Measurements from ENCODE around the gene KRT36.

KRT36 gene

GRCh38 chr17:41535764-41536481, 46.2 kb upstream of the KRT36 start:
- Histone ChIP-seq H3K27me3 (replicated peaks; ENCODE audit: insufficient read depth, low read length) (no peaks in the 10 kb centered on the region), H3K4me1 (ENCODE audit: low read length) (no peaks in the 10 kb centered on the region), H3K27ac (ENCODE audit: low read length) (no peak overlapping the region), H3K4me2 (ENCODE audit: low read depth, low read length) (no peak overlapping the region), H3K9me3 (replicated peaks; ENCODE audit: insufficient read depth, low read length) (no peaks in the 10 kb centered on the region), H4K20me1 (ENCODE audit: insufficient read depth, low read length) (no peaks in the 10 kb centered on the region), H3K9me2 (replicated peaks; ENCODE audit: insufficient read depth, low read length) (no peaks in the 10 kb centered on the region), H2AFZ (ENCODE audit: low read length) (no peak overlapping the region), H3K36me3 (replicated peaks; ENCODE audit: insufficient read depth, low read length) (no peaks in the 10 kb centered on the region), H3F3A (ENCODE audit: insufficient read depth, low read length) (no peaks in the 10 kb centered on the region), H3K9ac (ENCODE audit: low read length) (no peak overlapping the region), H3K79me2 (ENCODE audit: low read length) (no peaks in the 10 kb centered on the region), H3K4me3 (ENCODE audit: low read length) (no peak overlapping the region)
- TF ChIP-seq EZH2phosphoT487 (IDR thresholded peaks at IDR 0.05; ENCODE audit: low read length) (no peak), EZH2 (optimal IDR thresholded peaks at IDR 0.05; ENCODE audit: low read depth, low read length) (no peak)
- TF ChIP-seq, protein P1, sequence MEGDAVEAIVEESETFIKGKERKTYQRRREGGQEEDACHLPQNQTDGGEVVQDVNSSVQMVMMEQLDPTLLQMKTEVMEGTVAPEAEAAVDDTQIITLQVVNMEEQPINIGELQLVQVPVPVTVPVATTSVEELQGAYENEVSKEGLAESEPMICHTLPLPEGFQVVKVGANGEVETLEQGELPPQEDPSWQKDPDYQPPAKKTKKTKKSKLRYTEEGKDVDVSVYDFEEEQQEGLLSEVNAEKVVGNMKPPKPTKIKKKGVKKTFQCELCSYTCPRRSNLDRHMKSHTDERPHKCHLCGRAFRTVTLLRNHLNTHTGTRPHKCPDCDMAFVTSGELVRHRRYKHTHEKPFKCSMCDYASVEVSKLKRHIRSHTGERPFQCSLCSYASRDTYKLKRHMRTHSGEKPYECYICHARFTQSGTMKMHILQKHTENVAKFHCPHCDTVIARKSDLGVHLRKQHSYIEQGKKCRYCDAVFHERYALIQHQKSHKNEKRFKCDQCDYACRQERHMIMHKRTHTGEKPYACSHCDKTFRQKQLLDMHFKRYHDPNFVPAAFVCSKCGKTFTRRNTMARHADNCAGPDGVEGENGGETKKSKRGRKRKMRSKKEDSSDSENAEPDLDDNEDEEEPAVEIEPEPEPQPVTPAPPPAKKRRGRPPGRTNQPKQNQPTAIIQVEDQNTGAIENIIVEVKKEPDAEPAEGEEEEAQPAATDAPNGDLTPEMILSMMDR (IDR thresholded peaks at IDR 0.05; ENCODE audit: low read length) = no peak
- no peak for DNase-seq

DNA sequence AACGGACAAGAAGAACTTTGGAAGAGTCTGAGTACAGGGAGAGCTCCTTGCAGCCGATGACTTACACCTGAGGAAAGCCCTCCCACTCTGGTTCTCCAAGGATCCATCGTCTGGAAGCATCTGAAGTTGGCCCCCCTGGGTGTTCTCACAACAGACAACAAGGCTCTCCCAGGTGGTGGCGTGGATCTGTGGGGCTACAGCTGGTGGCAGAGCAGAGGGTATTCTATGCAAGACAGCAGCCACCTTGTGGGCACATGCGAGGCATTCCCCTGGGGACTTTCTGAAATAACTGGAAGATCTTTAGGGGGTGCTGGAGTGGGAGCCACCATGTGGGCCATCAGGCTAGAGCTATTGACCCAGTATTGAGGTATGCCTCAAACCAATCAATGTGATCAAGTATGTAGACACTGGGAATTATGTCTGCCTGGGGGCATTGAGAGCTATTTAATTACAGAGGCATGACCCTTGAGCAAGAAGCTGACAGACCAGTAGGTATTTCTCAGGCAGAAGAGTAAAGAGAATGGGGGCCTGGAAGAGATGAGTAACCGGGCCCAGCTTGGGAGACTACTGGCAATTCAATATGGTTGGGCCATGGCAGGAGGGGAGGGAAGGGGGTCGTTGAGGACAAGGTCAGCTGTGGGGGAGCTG, 45.3 kb upstream of the KRT36 start:
- TF ChIP-seq, protein P1 (IDR thresholded peaks at IDR 0.05; ENCODE audit: low read length) = no peak
- TF ChIP-seq EZH2 (optimal IDR thresholded peaks at IDR 0.05; ENCODE audit: low read depth, low read length) (no peak), EZH2phosphoT487 (IDR thresholded peaks at IDR 0.05; ENCODE audit: low read length) (no peak)
- Histone ChIP-seq H3K79me2 (ENCODE audit: low read length) (no peaks in the 10 kb centered on the region), H3K27ac (ENCODE audit: low read length) (no peak overlapping the region), H3K36me3 (replicated peaks; ENCODE audit: insufficient read depth, low read length) (no peaks in the 10 kb centered on the region), H3K4me1 (ENCODE audit: low read length) (no peaks in the 10 kb centered on the region), H3K9ac (ENCODE audit: low read length) (no peak overlapping the region), H4K20me1 (ENCODE audit: insufficient read depth, low read length) (no peaks in the 10 kb centered on the region), H3K27me3 (replicated peaks; ENCODE audit: insufficient read depth, low read length) (no peaks in the 10 kb centered on the region), H3K4me2 (ENCODE audit: low read depth, low read length) (no peak overlapping the region), H3K9me2 (replicated peaks; ENCODE audit: insufficient read depth, low read length) (no peaks in the 10 kb centered on the region), H3F3A (ENCODE audit: insufficient read depth, low read length) (no peaks in the 10 kb centered on the region), H3K9me3 (replicated peaks; ENCODE audit: insufficient read depth, low read length) (no peaks in the 10 kb centered on the region), H2AFZ (ENCODE audit: low read length) (no peak overlapping the region), H3K4me3 (ENCODE audit: low read length) (no peak overlapping the region)
- DNase-seq = no peak

- peaks cover 9% of the 10 kb centered on the region for H3K27me3 ChIP-seq (replicated peaks; ENCODE audit: insufficient read depth, low read length)
- no peaks in the 10 kb centered on the region for H3K79me2 ChIP-seq (ENCODE audit: low read length)
- H3K4me3 ChIP-seq (ENCODE audit: low read length) = no peak overlapping the region
- no peak overlapping the region for H3K9ac ChIP-seq (ENCODE audit: low read length)
- H4K20me1 ChIP-seq (ENCODE audit: insufficient read depth, low read length) = no peaks in the 10 kb centered on the region
- H3K4me1 ChIP-seq (ENCODE audit: low read length) = no peaks in the 10 kb centered on the region
- H3K9me2 ChIP-seq (replicated peaks; ENCODE audit: insufficient read depth, low read length) = no peaks in the 10 kb centered on the region
- H3F3A ChIP-seq (ENCODE audit: insufficient read depth, low read length) = no peaks in the 10 kb centered on the region
- no peaks in the 10 kb centered on the region for H3K36me3 ChIP-seq (replicated peaks; ENCODE audit: insufficient read depth, low read length)
- H3K27ac ChIP-seq (ENCODE audit: low read length) = no peak overlapping the region
- DNase-seq = no peak
- H3K4me2 ChIP-seq (ENCODE audit: low read depth, low read length) = no peak overlapping the region
- TF ChIP-seq EZH2 (optimal IDR thresholded peaks at IDR 0.05; ENCODE audit: low read depth, low read length) (no peak), EZH2phosphoT487 (IDR thresholded peaks at IDR 0.05; ENCODE audit: low read length) (no peak)
- TF ChIP-seq, protein P1 (IDR thresholded peaks at IDR 0.05; ENCODE audit: low read length) = no peak
- no peaks in the 10 kb centered on the region for H3K9me3 ChIP-seq (replicated peaks; ENCODE audit: insufficient read depth, low read length)
- no peak overlapping the region for H2AFZ ChIP-seq (ENCODE audit: low read length)
Measured at GRCh38 chr17:41533613-41534012, 43.9 kb upstream of the KRT36 start.
